Measurements from ENCODE around the gene MAPK7.

The MAPK7 gene

GRCh38 chr17:19363460-19364035 is 14.8 kb upstream of the MAPK7 start:
- no peak for TF ChIP-seq CTCF (IDR thresholded peaks at IDR 0.05; ENCODE audit: control insufficient read depth, extremely low read depth, insufficient read depth)
- peak overlapping the region; percentile 86 for H3K4me3 ChIP-seq (ENCODE audit: low read depth, low read length)
- no peak for DNase-seq (ENCODE audit: low read depth)

- DNase-seq (ENCODE audit: low read depth) = no peak
- TF ChIP-seq CTCF (IDR thresholded peaks at IDR 0.05; ENCODE audit: control insufficient read depth, extremely low read depth, insufficient read depth) = no peak
- H3K4me3 ChIP-seq (ENCODE audit: low read depth, low read length) = no peak overlapping the region
Observed at GRCh38 chr17:19364699-19365498, 13.4 kb upstream of the MAPK7 start.

- TF ChIP-seq CTCF (IDR thresholded peaks at IDR 0.05; ENCODE audit: control insufficient read depth, extremely low read depth, insufficient read depth) = no peak
- DNase-seq (ENCODE audit: low read depth) = no peak
- no peak overlapping the region for H3K4me3 ChIP-seq (ENCODE audit: low read depth, low read length)
Observed at GRCh38 chr17:19365499-19365817, 12.8 kb upstream of the MAPK7 start.

- H3K4me3 ChIP-seq (ENCODE audit: low read depth, low read length) = no peak overlapping the region
- no peak for TF ChIP-seq CTCF (IDR thresholded peaks at IDR 0.05; ENCODE audit: control insufficient read depth, extremely low read depth, insufficient read depth)
- DNase-seq (ENCODE audit: low read depth) = no peak
Observed at GRCh38 chr17:19365833-19366636, 12.3 kb upstream of the MAPK7 start.

- H3K4me3 ChIP-seq (ENCODE audit: low read depth, low read length) = no peak overlapping the region
- no peak for TF ChIP-seq CTCF (IDR thresholded peaks at IDR 0.05; ENCODE audit: control insufficient read depth, extremely low read depth, insufficient read depth)
- no peak for DNase-seq (ENCODE audit: low read depth)
Observed at GRCh38 chr17:19366637-19366972, 11.7 kb upstream of the MAPK7 start.

GRCh38 chr17:19368229-19368628 is 10.1 kb upstream of the MAPK7 start:
- no peak for DNase-seq (ENCODE audit: low read depth)
- no peak overlapping the region for H3K4me3 ChIP-seq (ENCODE audit: low read depth, low read length)
- TF ChIP-seq CTCF (IDR thresholded peaks at IDR 0.05; ENCODE audit: control insufficient read depth, extremely low read depth, insufficient read depth) = no peak

Measured in LNCaP clone FGC (cell line).